Islet of Langerhans (tissue), 1 donor: ENCODE measurements around the gene BTNL9.
"Not testable (repeated sequence)": the region's sequence is repeated elsewhere in the genome, so short reads cannot be mapped to it uniquely, and the experiment has no call there.

ENCODE experiments used
- FAIRE-seq: peaks from one replicate; lab custom pipeline; 2011; peaks lifted over from hg19 to GRCh38; lab: Jason Lieb, UNC

The BTNL9 gene

DNA sequence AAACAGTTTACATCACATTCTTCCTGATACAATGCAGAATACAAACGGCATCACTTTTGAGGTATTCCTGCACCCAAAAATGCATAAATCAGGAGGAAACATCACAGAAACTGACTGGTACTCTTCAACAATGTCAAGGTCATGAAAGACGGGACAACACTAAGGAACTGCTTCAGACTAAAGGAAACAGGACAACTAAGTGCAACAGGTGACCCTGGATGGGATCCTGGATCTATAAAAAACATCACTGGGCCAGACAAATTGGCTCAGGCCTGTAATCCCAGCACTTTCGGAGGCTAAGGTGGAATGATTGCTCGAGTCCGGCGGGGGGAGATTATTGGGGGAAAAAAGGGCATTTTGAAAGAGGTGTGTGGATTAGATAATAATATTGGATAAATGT lies 22.6 kb downstream of the BTNL9 start:
- FAIRE-seq: no peak

DNA sequence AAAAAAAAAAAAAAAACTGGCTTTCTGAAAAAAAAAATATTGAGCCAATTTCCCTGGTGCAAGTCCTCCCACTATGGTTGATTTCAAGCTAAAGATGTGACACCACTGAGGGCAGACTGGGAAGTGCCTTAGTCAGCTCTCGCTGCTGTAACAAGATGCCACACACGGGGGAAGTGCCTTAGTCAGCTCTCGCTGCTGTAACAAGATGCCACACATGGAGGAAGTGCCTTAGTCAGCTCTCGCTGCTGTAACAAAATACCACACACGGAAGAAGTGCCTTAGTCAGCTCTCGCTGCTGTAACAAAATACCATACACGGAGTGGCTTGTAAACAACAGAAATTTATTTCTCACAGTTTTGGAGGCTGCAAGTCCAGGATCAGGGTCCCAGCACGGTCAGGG lies 23.4 kb downstream of the BTNL9 start:
- FAIRE-seq: no peak

DNA sequence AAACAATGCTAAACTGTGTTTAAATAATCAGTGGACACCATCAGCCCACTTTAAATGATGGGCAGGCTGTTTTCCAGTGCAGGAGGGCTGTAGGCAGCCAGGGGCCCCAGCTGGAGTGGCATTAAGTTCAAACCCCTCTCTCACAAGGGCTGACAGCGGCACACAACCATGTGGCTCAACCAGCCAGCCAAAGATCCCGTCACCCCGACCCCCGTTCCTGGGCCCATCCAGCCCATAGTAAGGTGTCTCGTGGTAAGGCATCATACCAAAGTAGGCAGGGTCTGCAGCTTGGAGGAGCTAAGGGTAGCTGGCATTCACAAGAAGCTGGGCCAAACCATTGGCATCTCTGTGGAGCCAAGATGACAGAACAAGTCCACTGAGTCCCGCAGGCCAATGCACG lies 24.9 kb downstream of the BTNL9 start:
- FAIRE-seq: no peak

DNA sequence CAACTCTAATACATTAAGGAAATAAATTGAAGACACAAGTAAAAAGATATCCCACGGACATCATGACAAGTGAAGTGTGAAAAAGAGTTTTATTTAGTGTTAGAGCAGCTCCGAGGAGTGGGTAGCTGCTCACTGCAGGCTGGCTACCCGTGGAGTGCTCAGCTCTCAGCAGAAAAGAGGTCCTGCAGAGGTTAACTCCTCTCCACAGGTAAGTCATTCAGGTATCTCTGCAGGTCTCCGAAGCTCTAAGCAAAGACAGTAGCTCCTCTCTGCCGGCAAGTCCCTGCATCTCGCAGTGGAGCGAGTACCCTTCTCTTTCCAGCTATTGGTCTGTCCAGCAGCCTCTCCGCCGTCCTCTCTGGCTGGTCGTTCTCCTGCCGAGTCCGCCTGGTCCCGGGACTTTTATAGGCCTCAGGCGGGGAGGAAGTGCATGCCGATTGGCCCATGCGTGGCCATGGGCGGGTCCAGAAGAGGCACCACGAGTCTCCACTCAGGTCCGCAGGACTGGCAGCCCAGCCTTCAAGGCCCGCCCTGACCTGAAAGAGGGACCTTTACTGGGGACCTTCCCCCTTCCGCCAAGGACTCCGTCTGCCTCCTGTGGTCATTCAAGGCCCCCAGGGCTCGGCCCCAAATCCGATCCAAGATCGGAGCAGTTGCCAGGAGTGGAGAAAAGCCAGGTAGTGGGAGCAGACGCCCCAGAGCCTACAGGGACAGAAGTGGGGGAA lies 29.9 kb downstream of the BTNL9 start:
- FAIRE-seq: no peak

DNA sequence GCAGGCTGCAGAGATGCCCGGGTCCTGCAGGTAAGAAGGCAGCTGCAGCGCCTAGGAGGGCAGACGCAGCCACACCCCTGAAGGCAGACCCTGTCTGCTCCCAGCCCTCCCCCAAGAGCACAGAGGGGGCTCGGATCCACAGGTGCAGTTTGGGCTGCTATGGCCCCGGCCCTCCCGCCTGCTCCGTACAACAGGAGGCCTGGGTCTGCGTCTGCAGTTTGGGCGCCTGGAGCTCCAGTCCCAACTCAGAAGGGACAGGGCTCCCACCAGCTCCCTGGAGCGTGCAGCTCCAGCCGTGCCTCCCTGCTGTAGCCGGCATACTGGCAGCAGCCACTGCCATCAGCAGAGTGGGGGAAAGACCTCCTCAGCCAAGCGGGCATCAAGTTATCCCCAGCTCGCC lies 30.5 kb downstream of the BTNL9 start:
- FAIRE-seq: no peak

DNA sequence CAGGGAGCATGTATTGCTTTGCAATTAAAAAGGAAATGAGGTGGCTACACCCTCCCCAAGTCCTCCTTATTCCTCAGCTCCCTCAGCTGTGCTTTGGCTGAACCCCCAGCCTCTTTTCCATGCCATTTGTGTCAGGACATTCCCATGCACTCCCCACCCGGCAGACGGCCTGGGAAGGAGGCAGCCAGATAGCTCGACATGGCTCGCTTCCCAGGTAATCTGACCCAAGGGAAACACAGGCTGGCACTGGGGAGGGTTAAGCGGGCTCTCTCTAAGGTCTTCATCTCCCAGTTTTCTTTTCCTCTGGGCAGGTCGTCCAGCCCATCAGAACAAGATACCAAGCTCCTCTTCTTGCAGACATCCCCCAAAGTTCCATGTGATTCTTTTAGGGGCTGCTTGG lies 31.2 kb downstream of the BTNL9 start:
- FAIRE-seq: no peak

DNA sequence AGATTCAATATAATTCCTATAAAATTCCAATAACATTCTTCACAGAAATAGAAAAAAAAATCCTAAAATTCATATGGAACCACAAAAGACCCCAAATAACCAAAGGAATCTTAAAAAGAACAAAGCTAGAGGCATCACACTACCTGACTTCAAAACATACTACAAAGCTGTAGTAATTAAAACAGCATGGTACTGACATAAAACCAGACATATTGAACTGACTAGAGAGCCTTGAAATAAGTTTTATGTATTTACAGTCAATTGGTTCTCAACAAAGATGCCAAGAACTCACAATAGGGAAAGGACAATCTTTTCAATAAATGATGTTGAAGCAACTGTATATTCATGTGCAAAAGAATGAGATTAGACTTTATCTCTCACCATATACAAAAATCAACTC lies 36.9 kb downstream of the BTNL9 start:
- FAIRE-seq: no peak

DNA sequence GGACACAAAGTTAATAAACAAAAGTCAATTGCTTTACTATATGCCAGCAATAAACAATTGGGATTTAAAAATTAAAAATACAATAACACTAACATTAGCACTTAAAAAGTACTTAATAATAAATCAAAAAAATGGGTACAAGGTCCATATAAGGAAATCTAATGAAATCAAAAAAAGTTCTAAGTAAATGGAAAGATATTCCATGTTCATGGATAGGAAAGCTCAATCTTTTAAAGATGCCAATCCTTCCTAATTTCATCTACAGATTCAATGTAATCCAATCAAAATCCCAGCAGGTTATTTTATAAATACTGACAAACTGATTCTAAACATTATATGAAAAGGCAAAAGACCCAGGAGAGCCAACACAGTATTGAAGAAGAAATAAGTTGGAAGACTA lies 41.9 kb downstream of the BTNL9 start:
- FAIRE-seq: no peak

DNA sequence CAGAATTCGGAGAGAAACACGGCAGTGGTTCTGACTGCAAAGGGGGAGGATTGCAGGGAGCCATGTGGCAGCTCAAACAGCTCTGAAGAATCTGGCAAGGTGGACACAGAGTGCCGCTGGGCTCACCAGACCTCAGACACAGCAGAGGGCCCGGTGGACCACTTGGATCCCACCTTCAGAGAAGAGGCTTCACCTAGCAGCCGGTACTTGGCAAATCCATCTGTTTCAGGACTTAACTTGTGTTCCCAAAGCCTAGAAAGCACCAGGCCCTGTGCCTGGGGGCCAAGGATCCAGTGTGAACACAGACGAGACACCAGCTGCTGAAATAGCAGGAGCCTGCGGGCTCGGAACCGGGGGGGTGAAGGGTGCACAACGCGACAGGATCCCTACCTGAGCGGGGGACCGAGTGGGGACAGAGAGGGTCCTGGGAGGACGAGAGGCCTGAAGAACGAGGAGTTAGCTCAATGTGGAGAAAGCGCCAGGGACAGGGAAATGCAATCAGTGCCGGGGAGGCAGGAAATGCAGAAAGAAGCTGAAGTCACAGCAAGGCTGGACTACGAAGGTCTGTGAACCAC lies 44.6 kb downstream of the BTNL9 start:
- FAIRE-seq: no peak

DNA sequence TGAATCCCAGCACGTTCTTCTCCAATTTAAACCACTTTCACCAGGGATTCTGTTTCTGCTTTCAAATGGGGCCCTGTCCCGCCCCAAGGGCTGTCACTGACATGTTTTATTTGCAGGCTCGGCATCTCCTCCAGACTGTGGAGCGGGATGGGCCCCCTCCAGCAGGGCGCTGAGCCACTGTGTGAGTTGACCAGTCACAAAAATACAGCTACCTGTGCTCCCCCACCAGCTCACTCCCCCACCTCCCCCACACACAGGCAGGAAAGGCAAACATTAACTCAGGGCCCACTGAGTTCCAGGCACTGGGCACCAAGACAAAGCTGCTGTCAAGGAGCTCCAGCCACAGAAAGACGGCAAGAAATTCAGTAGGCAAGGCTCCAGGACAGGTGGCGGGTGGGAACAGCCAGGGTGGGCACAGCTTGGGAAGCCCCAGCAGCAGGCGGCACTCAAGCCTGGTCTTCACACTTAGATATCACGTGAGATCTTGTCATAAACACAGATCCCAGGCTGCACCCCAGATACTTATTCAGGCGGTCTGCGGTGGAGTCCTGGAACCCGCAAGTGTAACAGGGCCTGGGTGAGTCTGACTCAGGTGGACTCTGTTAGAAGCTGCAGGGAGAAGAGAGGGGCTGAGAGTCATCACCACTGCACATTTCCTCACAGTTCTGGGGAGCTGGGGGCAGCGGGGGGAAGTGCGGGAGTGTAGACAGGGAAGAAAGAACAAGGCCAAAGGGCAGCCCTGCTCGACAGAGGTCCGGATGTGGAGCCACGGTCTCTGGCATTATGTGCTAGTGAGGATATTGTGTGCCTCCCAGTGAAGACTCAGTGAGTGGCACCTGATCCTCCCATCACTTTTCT lies 46.2 kb downstream of the BTNL9 start:
- no peak for FAIRE-seq

DNA sequence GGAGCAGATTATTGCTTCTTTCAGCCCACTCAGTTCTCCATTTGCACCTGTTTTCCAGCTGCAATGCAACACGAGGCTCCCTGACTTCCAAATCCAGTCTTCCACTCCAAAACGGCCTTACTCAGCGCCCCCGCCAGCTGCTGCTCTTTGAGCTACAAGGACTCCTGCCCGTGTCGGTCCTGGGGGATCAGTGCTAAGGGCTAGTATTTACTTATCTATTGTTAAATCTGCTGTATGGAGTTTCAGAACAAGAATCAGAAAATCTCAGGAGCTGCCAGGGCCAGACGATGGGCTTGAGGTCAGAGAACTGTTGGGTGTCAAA lies 46.8 kb downstream of the BTNL9 start:
- FAIRE-seq: no peak

DNA sequence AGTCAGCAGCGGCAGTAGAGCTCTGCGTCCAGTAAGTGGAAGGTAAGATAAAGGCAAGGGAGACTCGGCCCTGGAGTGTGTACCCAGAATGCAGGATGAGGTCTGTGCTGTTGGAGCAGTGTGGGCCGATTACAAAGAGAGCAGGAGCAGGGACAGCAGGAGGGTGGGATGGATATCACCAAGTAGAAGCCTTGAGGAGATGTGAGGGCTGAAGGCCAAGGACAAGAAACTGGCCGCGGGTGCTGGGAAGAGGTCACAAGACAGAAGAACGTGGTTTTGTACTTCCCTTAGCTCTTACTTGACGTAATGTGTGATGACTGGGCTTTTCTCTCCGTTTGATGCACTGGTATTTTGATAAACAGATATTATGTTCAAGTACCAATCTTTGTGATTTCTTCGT lies 47.2 kb downstream of the BTNL9 start:
- FAIRE-seq: no peak

DNA sequence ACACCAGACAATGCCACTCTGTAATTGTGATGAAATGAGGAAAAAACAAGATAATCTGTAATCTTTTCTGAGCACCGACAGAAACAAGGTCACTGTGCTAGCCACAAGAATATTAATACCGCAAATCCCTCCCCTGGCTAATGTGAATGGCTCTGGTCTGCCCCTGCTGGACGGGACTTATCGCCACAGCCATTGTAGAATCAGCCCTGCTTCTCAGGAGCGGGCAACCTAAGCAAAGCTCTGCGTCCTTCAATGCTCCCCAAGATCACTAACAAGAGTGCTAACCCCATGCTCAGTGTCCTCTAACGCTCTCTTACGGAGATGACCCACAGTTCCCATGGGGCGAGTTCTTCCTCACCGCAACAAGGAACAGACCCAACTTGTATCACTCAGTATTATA lies 48.2 kb downstream of the BTNL9 start:
- FAIRE-seq: no peak

DNA sequence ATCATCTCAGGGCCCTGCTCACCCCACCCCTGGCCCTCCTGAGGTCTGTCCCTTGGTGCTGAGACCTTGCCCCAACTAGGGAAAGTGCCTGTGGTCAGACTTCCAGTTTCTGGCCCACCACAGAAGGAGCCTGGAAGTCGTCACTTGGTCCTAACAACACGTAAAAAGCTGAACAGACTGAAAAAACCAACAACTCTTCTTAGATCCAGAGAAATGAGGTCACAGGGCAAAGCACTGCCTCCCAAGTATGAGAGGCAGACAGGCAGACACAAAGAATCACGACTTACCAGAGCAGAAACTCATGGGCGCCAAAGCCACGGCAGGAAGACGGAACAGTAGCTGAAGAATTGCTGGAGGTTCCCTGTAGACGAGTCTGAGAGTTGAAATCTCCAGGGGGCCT lies 52.4 kb downstream of the BTNL9 start:
- no peak for FAIRE-seq

DNA sequence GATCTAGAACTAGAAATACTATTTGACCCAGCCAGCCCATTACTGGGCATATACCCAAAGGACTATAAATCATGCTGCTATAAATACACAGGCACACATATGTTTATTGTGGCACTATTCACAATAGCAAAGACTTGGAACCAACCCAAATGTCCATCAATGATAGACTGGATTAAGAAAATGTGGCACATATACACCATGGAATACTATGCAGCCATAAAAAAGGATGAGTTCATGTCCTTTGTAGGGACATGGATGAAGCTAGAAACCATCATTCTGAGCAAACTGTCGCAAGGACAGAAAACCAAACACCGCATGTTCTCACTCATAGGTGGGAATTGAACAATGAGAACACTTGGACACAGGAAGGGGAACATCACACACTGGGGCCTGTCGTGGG lies 55.1 kb downstream of the BTNL9 start:
- not testable (repeated sequence) for FAIRE-seq

DNA sequence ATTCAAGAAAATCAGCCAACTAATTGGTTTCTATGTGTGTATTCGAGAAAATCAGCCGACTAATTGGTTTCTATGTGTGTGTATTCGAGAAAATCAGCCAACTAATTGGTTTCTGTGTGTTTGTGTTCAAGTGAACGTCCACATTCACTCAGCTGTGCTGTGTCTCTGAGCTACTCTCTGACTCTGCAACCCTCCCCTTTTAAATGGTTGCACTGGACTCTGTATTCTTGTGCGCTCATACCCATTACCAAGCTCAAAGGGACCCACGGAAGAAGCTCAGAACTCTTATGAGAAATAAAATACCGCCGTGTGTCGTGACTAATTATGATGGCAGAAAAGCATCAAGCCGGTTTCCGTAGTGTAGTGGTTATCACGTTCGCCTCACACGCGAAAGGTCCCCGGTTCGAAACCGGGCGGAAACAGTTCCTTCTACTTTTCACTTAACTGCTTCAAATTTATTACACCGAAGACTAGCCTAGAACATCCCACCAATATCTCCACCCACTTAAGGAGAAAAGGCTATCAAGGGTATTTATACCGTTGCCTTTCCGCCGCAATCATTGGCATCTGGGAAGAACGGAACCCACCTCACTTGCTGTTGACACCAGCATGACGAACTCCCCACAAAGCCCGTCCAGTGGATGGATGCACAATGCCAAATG lies 56.8 kb downstream of the BTNL9 start:
- not testable (repeated sequence) for FAIRE-seq

DNA sequence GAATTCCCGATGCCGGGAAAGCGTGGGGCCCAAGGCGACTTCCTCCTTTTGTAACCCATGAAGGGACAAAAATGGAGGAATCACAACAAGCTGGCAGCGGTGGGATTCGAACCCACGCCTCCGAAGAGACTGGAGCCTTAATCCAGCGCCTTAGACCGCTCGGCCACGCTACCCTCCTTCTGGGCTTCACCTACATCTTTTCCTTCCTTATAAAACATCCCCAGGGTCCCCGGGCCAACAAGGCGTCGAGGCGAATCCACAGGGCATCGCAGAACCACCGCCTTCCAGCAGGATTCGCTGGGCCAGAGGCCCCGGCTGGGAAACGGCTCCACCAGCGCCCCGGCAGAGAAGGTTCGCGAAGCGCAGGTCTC lies 57.3 kb downstream of the BTNL9 start:
- not testable (repeated sequence) for FAIRE-seq

DNA sequence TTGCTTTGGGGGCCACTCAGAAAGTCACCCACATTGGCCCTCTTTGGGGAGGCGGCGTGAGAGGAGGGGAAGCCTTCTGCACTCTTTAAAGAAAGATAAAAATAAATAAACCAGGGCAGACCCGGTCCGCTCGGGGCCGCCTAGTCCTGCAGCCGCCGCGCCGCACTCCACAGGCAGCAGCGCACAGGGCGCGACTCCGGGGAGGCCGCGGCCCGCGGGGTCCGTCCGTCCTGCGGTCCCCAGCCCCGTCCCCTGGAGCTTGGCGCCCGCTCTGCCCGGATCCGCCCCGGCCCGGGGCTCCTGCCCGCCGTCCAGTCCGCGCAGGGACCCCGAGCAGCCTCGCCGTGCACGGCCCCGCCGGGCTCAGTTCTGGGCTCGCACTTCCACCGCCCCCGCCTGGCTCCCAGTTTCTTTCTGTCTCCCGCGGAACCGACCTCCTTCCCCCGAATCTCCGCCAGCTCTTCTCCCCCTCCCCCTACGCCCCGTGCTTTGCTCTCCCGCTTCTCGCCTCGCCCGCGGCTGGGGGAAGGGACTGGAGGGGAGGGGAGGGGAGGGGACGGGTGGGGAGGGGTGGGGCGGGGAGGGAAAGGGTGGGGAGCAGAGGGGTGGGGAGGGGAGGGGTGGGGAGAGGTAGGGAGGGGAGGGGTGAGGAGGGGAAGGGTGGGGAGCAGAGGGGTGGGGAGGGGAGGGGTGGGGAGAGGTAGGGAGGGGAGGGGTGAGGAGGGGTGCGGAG lies 57.9 kb downstream of the BTNL9 start:
- FAIRE-seq: not testable (repeated sequence)

DNA sequence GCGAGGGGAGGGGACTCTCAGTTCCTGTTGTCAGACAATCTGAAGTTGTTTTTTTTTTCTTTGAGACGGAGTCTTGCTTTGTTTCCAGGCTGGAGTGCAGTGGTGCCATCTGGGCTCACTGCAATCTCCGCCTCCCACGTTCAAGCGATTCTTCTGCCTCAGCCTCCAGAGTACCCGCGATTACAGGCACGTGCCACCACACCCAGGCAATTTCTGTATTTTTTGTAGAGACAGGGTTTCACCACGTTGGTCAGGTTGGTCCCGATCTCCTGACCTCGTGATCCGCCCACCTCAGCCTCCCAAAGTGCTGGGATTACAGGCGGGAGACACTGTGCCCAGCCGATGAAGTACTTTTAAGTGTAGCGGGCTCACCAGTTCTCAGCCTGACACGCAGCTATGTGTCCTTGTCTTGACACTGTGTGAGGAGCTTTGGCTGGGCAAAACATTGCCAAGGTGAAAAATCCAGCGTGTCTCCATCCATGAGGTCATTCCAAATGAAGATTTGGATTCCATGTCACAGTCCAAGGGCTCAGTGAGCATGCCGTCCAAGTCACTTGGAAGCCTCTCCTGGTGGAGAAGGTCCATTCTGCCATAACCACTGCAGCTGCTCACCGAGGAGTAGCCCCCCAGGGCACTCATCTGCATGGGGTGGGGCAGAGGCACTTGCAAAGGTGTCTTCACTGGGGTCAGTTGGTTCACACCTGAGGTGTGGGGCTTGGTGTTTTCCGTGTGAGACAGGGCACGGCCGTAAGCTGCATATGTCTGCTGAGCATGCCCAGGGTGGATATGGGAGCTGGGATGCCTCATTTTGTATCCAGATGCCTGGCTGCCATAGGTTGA lies 58.9 kb downstream of the BTNL9 start:
- no peak for FAIRE-seq

DNA sequence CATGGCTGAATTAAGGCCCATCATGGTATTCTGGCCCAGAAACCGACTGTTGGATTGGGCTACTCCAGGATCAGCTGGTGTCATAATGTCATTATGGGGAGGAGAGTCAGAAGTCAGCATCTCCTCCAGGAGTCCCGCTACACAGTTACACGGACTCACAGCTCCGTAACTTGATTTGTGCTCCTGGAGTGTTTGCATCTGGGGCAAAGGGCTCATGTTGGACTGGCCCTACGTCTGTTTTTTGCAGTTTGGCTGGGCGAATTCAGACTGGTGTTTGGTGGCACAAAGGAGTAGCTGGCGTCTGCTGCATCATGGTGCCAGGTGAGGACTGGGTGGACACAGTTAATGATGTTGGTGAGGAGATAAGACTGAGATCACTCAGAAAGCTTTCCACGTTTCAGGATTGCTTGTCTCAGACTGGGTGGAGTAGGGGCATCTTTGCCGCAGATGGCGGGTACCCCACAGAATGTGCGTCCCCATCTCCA lies 59.6 kb downstream of the BTNL9 start:
- no peak for FAIRE-seq

DNA sequence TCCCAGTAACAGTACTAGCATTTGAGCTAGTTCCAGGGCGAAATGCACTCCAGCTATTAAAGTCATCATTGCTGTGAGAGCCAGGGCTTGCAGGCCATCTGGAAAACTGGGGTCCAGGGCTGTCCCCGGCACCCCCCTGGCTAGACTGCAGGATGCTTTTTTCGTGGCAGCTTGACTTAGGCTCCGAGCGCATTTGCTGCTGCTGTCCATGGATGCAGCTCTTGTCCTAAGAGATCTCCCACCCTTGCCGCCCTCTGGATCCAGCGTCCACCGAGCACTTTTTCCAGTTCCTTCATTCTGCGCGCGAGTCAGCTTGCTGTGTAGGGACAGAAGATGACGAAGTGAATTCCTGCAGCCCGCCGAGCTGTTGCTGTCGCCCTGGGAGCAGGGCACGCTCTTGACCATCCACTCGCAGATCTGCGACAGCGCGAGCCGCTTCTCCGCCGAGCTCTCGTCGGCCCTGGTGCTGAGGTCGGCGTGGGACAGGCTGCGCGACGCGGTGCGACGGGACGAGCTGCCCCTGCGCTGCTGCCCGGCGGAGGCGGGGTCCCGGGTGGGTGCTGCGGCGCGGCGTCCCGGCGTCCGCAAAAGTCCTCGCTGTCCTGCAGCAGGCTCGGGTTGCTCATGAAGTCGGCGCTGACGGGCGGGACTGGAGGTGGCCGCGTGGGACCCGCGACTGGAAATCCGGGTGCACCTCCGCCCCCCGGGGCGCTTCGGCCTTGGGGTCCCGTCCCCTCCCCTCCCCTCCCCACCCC lies 60.2 kb downstream of the BTNL9 start:
- FAIRE-seq: no peak
